Left ventricle myocardium superior (tissue), 1 donor: Measurements from ENCODE around the gene PABPC1L2B. TPM values are rescaled to one million over a fixed set of nuclear protein-coding genes. Genes with fewer than 3 reads are reported as not detected.
"Not testable (repeated sequence)": the region's sequence is repeated elsewhere in the genome, so short reads cannot be mapped to it uniquely, and the experiment has no call there.

Source experiments
- ATAC-seq: fragments of 200-7000 bp; cut with Tn5 transposase; one replicate; pipeline ENCODE4 v1.9.1; 2020; ENCODE audit warnings: mild to moderate bottlenecking, moderate library complexity
- DNase-seq: peaks from one replicate; pipeline ENCODE4 v3.0.0-alpha.2; 2020
- intact Hi-C: fragments of 100-400 bp; cut with micrococcal nuclease; formaldehyde crosslinking; loops from one replicate; pipeline ENCODE4 v1.11.0; 2022
- long read RNA-seq: library from polyadenylated mRNA; unstranded; transcript quantifications from one replicate; pipeline ENCODE4 v2.0.0, GENCODE V29; 2021
- total RNA-seq: library from RNA; stranded (reverse); fragmentation: NEBNext Ultra II Directional; extraction: Animal tissue kit (Norgen Biotek cat#: 25700); gene quantifications from one replicate; pipeline ENCODE4 v1.2.1, GENCODE V29; 2021
- donor health status: DM: no; HTN: yes; CAD: no; lungs with severe emphysema.

The PABPC1L2B gene
- not detected for total RNA-seq
- long read RNA-seq = 0 reads

- DNase-seq, ATAC-seq, intact Hi-C loops: not testable (repeated sequence)
These were observed at the start of gene PABPC1L2B for GRCh38 chrX:73002733-73003132. Gene PABPC1L2B, plus strand, starts transcription at chrX:73002939. Its CDS starts 704 bp downstream, at chrX:73003643.

- DNase-seq, ATAC-seq, intact Hi-C loops: not testable (repeated sequence)
These were observed 42.8 kb upstream of the PABPC1L2B start for GRCh38 chrX:72959971-72960370.

- ATAC-seq, intact Hi-C loops, DNase-seq: not testable (repeated sequence)
These were observed 30.9 kb upstream of the PABPC1L2B start for GRCh38 chrX:72971859-72972258.

GRCh38 chrX:72974885-72975284 is 27.9 kb upstream of the PABPC1L2B start:
- ATAC-seq = not testable (repeated sequence)

GRCh38 chrX:72980894-72981469 is 21.8 kb upstream of the PABPC1L2B start:
- intact Hi-C loops, ATAC-seq: not testable (repeated sequence)
- peak; percentile 3 for DNase-seq

More at GRCh38 chrX:72974885-72975284, 27.9 kb upstream of the PABPC1L2B start:
- DNase-seq, intact Hi-C loops: not testable (repeated sequence)

GRCh38 chrX:73004032-73004431 is 1.3 kb downstream of the PABPC1L2B start:
- ATAC-seq, intact Hi-C loops, DNase-seq: not testable (repeated sequence)

- ATAC-seq (no peak), DNase-seq (no peak)
- intact Hi-C loops = no loop called here
These were observed 18.8 kb downstream of the PABPC1L2B start for GRCh38 chrX:73021361-73022092.

- ATAC-seq, DNase-seq, intact Hi-C loops: not testable (repeated sequence)
These were observed 19.3 kb downstream of the PABPC1L2B start for GRCh38 chrX:73022093-73022445.

- intact Hi-C loops = no loop called here
- ATAC-seq = no peak
- no peak for DNase-seq
These were observed 26.1 kb downstream of the PABPC1L2B start for GRCh38 chrX:73028876-73029275.

Other genes starting within 250 kb of the PABPC1L2B start
- not detected for gene DMRTC1B, start 226.0 kb upstream of the PABPC1L2B start, total RNA-seq
- not detected for gene FAM236B, start 220.3 kb upstream of the PABPC1L2B start, total RNA-seq
- gene FAM236D, start 194.7 kb upstream of the PABPC1L2B start, total RNA-seq = not detected
- not detected for gene FAM236C, start 90.3 kb upstream of the PABPC1L2B start, total RNA-seq
- gene FAM236A, start 64.7 kb upstream of the PABPC1L2B start, total RNA-seq = not detected
- not detected for gene DMRTC1, start 59.1 kb upstream of the PABPC1L2B start, total RNA-seq
- gene PABPC1L2A, start 76.6 kb downstream of the PABPC1L2B start, total RNA-seq = not detected
- 5.9 TPM for gene NAP1L2, start 211.9 kb downstream of the PABPC1L2B start, total RNA-seq